ENCODE data around the gene SPDEF. TPM values are rescaled to one million over a fixed set of nuclear protein-coding genes. Genes with fewer than 3 reads are reported as not detected.

Gene SPDEF
- total RNA-seq, 1 donor from 2014 or later: not detected

DNA sequence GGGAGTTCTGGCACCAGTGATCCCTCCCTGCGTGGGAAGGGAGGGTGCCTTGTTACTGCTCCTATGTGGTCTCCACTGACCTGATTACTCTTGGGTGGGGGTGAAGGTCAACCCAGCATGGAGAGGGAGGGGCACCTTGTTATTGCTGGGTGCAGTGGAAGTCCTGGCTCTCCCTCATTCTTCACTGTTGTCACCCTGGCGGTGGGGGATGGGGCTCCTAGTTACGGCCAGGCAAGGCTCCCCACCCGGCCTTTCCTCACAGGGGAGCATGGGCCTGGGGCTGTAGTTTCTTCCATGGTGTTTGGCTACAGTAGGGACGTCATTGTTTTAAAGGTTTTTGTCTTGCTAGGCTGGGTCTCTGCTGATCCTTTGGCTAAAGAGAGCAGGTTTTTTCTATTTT is 49.4 kb downstream of the SPDEF start:
- H3K4me3 ChIP-seq: no peak overlapping the region
- H3K36me3 ChIP-seq: no peaks in the 10 kb centered on the region
- TF ChIP-seq POLR2AphosphoS5 (IDR thresholded peaks at IDR 0.05; ENCODE audit: insufficient read depth in 1 of 2, low read depth in 1 of 2) (no peak), POLR2A (IDR thresholded peaks at IDR 0.05) (no peak)
- TF ChIP-seq, protein P1, sequence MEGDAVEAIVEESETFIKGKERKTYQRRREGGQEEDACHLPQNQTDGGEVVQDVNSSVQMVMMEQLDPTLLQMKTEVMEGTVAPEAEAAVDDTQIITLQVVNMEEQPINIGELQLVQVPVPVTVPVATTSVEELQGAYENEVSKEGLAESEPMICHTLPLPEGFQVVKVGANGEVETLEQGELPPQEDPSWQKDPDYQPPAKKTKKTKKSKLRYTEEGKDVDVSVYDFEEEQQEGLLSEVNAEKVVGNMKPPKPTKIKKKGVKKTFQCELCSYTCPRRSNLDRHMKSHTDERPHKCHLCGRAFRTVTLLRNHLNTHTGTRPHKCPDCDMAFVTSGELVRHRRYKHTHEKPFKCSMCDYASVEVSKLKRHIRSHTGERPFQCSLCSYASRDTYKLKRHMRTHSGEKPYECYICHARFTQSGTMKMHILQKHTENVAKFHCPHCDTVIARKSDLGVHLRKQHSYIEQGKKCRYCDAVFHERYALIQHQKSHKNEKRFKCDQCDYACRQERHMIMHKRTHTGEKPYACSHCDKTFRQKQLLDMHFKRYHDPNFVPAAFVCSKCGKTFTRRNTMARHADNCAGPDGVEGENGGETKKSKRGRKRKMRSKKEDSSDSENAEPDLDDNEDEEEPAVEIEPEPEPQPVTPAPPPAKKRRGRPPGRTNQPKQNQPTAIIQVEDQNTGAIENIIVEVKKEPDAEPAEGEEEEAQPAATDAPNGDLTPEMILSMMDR (IDR thresholded peaks at IDR 0.05): no peak
- DNase-seq (ENCODE audit: extremely low spot score in 2 of 2): no peak
- no peak overlapping the region for H3K27ac ChIP-seq
- H3K27me3 ChIP-seq: no peaks in the 10 kb centered on the region
- intact Hi-C loops (cut with DNase I): no loop called here
- H3K4me1 ChIP-seq: no peaks in the 10 kb centered on the region
- H3K9me3 ChIP-seq: peaks cover 2% of the 10 kb centered on the region

- Histone ChIP-seq H3K9me3 (peaks cover 7% of the 10 kb centered on the region), H3K27ac (no peak overlapping the region), H3K27me3 (no peaks in the 10 kb centered on the region), H3K4me3 (no peak overlapping the region), H3K4me1 (no peaks in the 10 kb centered on the region), H3K36me3 (no peaks in the 10 kb centered on the region)
- no peak for TF ChIP-seq POLR2A (IDR thresholded peaks at IDR 0.05)
- TF ChIP-seq POLR2AphosphoS5 (IDR thresholded peaks at IDR 0.05; ENCODE audit: insufficient read depth in 1 of 2, low read depth in 1 of 2): no peak
- TF ChIP-seq, protein P1 (IDR thresholded peaks at IDR 0.05): no peak
- intact Hi-C loops (cut with DNase I): no loop called here
- no peak for DNase-seq (ENCODE audit: extremely low spot score in 2 of 2)
Observed at GRCh38 chr6:34497411-34497810, 58.7 kb downstream of the SPDEF start.

- TF ChIP-seq, protein P1 (IDR thresholded peaks at IDR 0.05): no peak
- TF ChIP-seq POLR2A (IDR thresholded peaks at IDR 0.05) (no peak), POLR2AphosphoS5 (IDR thresholded peaks at IDR 0.05; ENCODE audit: insufficient read depth in 1 of 2, low read depth in 1 of 2) (no peak)
- no peaks in the 10 kb centered on the region for H3K36me3 ChIP-seq
- no peak overlapping the region for H3K27ac ChIP-seq
- intact Hi-C loops (cut with DNase I): no loop called here
- H3K4me3 ChIP-seq: no peak overlapping the region
- H3K27me3 ChIP-seq: no peaks in the 10 kb centered on the region
- peaks cover 7% of the 10 kb centered on the region for H3K9me3 ChIP-seq
- H3K4me1 ChIP-seq: no peaks in the 10 kb centered on the region
- no peak for DNase-seq (ENCODE audit: extremely low spot score in 2 of 2)
Observed at GRCh38 chr6:34496103-34496685, 59.9 kb downstream of the SPDEF start.

GRCh38 chr6:34494973-34495372 is 61.2 kb downstream of the SPDEF start:
- Histone ChIP-seq H3K27ac (no peak overlapping the region), H3K9me3 (peaks cover under 1% of the 10 kb centered on the region), H3K4me3 (no peak overlapping the region), H3K36me3 (no peaks in the 10 kb centered on the region), H3K4me1 (no peaks in the 10 kb centered on the region), H3K27me3 (no peaks in the 10 kb centered on the region)
- TF ChIP-seq POLR2A (IDR thresholded peaks at IDR 0.05): no peak
- no peak for TF ChIP-seq POLR2AphosphoS5 (IDR thresholded peaks at IDR 0.05; ENCODE audit: insufficient read depth in 1 of 2, low read depth in 1 of 2)
- TF ChIP-seq, protein P1 (IDR thresholded peaks at IDR 0.05): no peak
- DNase-seq (ENCODE audit: extremely low spot score in 2 of 2): no peak
- intact Hi-C loops (cut with DNase I): no loop called here

- no peak for DNase-seq (ENCODE audit: extremely low spot score in 2 of 2)
- no peaks in the 10 kb centered on the region for H3K27me3 ChIP-seq
- no peak overlapping the region for H3K4me3 ChIP-seq
- intact Hi-C loops (cut with DNase I): no loop called here
- H3K27ac ChIP-seq: no peak overlapping the region
- H3K36me3 ChIP-seq: no peaks in the 10 kb centered on the region
- H3K9me3 ChIP-seq: no peaks in the 10 kb centered on the region
- TF ChIP-seq POLR2A (IDR thresholded peaks at IDR 0.05): no peak
- TF ChIP-seq, protein P1 (IDR thresholded peaks at IDR 0.05): no peak
- TF ChIP-seq POLR2AphosphoS5 (IDR thresholded peaks at IDR 0.05; ENCODE audit: insufficient read depth in 1 of 2, low read depth in 1 of 2): no peak
- no peaks in the 10 kb centered on the region for H3K4me1 ChIP-seq
Observed at GRCh38 chr6:34493344-34493743, 62.8 kb downstream of the SPDEF start.

Data from vagina (tissue), 2 donors.